Measurements from ENCODE around the gene CRACDL. TPM values are rescaled to one million over a fixed set of nuclear protein-coding genes. Genes with fewer than 3 reads are reported as not detected.
A peak's percentile ranks its signal among the peaks of the same experiment; 100 is the strongest.

Gene CRACDL
- total and polyA plus RNA-seq, 2 of the 13 experiments (the other 11 are each of a cell fraction or from before 2014, with no cell fraction given), result 0.15 to 0.26 TPM

DNA sequence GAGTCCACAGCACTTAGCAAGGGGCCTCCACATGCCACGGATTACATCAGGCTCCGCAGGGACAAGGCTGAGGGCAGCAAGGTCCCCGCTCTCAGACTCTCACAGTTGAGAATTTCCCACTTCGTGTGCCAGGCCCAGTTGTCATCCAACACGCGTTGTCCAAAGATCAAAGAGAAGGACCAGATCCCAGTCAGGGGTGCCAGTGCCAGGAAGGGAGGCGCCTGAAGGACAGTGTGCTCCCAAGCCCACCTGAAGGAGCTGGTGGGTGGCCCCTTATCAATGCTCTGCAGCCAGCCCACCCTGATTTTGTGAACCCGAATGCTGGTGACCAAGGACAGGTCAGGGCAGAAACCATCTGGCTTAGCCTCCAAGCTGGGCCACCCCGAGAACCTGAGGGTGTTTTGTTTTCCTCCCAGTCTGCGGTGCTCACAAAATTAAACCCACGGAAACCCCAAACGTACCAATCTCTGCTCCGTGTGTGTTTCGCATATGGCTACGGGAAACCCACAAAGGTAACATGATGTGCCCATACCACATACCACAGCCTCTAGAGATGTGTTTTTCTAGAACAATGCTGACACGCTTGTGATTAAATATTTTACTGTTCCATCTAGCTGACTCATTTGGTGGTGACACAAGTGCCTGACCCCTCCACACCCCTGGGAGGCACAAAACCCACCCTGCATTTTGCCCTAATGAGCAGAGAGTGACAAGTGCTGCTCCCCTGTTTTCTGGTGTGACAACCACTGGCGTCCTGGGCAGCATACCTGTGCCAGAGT lies 24.5 kb downstream of the CRACDL start (continued):
- TF ChIP-seq, protein P1, sequence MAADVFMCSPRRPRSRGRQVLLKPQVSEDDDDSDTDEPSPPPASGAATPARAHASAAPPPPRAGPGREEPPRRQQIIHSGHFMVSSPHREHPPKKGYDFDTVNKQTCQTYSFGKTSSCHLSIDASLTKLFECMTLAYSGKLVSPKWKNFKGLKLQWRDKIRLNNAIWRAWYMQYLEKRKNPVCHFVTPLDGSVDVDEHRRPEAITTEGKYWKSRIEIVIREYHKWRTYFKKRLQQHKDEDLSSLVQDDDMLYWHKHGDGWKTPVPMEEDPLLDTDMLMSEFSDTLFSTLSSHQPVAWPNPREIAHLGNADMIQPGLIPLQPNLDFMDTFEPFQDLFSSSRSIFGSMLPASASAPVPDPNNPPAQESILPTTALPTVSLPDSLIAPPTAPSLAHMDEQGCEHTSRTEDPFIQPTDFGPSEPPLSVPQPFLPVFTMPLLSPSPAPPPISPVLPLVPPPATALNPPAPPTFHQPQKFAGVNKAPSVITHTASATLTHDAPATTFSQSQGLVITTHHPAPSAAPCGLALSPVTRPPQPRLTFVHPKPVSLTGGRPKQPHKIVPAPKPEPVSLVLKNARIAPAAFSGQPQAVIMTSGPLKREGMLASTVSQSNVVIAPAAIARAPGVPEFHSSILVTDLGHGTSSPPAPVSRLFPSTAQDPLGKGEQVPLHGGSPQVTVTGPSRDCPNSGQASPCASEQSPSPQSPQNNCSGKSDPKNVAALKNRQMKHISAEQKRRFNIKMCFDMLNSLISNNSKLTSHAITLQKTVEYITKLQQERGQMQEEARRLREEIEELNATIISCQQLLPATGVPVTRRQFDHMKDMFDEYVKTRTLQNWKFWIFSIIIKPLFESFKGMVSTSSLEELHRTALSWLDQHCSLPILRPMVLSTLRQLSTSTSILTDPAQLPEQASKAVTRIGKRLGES (CRISPR knock-in tag; IDR thresholded peaks at IDR 0.05; ENCODE audit: borderline replicate concordance), result no peak
- TF ChIP-seq TOPORS (CRISPR knock-in tag; IDR thresholded peaks at IDR 0.05) (no peak), MAFK (conservative IDR thresholded peaks at IDR 0.05 in 1 of 2, IDR thresholded peaks at IDR 0.05 in 1 of 2; ENCODE audit: low read length in 2 of 2) (no peak), TCF12 (IDR thresholded peaks at IDR 0.05) (no peak), TCF12 (CRISPR knock-in tag; IDR thresholded peaks at IDR 0.05) (0 out of 2 replicates have a peak, but pooled peaks have one; percentile 35), FUBP1 (CRISPR knock-in tag; IDR thresholded peaks at IDR 0.05; ENCODE audit: borderline replicate concordance) (no peak), ZNF510 (CRISPR knock-in tag; IDR thresholded peaks at IDR 0.05; ENCODE audit: low read depth) (no peak), EZH2 (conservative IDR thresholded peaks at IDR 0.05; ENCODE audit: low read depth, low read length) (no peak), ZNF331 (CRISPR knock-in tag; IDR thresholded peaks at IDR 0.05) (peak; percentile 73; the same call in 1 of the 2 replicates), TAF1 (CRISPR knock-in tag; IDR thresholded peaks at IDR 0.05) (no peak), MNT (IDR thresholded peaks at IDR 0.05) (no peak), KDM5A (IDR thresholded peaks at IDR 0.05; ENCODE audit: borderline replicate concordance, low read length) (no peak), MAFG (CRISPR knock-in tag; IDR thresholded peaks at IDR 0.05) (no peak), TBP (CRISPR knock-in tag; IDR thresholded peaks at IDR 0.05) (no peak), NFRKB (IDR thresholded peaks at IDR 0.05) (no peak)
- TF ChIP-seq, protein P2, sequence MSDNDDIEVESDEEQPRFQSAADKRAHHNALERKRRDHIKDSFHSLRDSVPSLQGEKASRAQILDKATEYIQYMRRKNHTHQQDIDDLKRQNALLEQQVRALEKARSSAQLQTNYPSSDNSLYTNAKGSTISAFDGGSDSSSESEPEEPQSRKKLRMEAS (IDR thresholded peaks at IDR 0.05), result peak; percentile 66
- TF ChIP-seq, protein P3, sequence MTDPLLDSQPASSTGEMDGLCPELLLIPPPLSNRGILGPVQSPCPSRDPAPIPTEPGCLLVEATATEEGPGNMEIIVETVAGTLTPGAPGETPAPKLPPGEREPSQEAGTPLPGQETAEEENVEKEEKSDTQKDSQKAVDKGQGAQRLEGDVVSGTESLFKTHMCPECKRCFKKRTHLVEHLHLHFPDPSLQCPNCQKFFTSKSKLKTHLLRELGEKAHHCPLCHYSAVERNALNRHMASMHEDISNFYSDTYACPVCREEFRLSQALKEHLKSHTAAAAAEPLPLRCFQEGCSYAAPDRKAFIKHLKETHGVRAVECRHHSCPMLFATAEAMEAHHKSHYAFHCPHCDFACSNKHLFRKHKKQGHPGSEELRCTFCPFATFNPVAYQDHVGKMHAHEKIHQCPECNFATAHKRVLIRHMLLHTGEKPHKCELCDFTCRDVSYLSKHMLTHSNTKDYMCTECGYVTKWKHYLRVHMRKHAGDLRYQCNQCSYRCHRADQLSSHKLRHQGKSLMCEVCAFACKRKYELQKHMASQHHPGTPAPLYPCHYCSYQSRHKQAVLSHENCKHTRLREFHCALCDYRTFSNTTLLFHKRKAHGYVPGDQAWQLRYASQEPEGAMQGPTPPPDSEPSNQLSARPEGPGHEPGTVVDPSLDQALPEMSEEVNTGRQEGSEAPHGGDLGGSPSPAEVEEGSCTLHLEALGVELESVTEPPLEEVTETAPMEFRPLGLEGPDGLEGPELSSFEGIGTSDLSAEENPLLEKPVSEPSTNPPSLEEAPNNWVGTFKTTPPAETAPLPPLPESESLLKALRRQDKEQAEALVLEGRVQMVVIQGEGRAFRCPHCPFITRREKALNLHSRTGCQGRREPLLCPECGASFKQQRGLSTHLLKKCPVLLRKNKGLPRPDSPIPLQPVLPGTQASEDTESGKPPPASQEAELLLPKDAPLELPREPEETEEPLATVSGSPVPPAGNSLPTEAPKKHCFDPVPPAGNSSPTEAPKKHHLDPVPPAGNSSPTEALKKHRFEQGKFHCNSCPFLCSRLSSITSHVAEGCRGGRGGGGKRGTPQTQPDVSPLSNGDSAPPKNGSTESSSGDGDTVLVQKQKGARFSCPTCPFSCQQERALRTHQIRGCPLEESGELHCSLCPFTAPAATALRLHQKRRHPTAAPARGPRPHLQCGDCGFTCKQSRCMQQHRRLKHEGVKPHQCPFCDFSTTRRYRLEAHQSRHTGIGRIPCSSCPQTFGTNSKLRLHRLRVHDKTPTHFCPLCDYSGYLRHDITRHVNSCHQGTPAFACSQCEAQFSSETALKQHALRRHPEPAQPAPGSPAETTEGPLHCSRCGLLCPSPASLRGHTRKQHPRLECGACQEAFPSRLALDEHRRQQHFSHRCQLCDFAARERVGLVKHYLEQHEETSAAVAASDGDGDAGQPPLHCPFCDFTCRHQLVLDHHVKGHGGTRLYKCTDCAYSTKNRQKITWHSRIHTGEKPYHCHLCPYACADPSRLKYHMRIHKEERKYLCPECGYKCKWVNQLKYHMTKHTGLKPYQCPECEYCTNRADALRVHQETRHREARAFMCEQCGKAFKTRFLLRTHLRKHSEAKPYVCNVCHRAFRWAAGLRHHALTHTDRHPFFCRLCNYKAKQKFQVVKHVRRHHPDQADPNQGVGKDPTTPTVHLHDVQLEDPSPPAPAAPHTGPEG (CRISPR knock-in tag; IDR thresholded peaks at IDR 0.05), result no peak
